Adrenal gland (tissue), 5 donors: ENCODE results near the gene ERGIC2.

ENCODE experiments used
- POLR2A ChIP-seq, 2 donors: fragments of 450-650 bp; IDR thresholded peaks; one replicate each; pipeline ENCODE4 v1.6.1; 2017; ENCODE audit warnings: antibody characterized with exemption in 2 of 2, mild to moderate bottlenecking in 2 of 2, moderate library complexity in 1 of 2
- TF ChIP-seq, protein P1 (sequence below), 6 experiments: fragments of 450-650 bp in 4 of 6; fragments of 200-600 bp in 2 of 6; sonication (generic) in 1 of 6; IDR thresholded peaks; 1 replicate in 5 of 6; 2 replicates in 1 of 6; pipeline versions ENCODE4 v1.5.1 to v1.8.0; 2016 to 2021; ENCODE audit warnings: antibody characterized with exemption in 6 of 6, mild to moderate bottlenecking in 2 of 6, moderate library complexity in 1 of 6
- donor health status: DM: no; HTN: no; CAD: no.

DNA sequence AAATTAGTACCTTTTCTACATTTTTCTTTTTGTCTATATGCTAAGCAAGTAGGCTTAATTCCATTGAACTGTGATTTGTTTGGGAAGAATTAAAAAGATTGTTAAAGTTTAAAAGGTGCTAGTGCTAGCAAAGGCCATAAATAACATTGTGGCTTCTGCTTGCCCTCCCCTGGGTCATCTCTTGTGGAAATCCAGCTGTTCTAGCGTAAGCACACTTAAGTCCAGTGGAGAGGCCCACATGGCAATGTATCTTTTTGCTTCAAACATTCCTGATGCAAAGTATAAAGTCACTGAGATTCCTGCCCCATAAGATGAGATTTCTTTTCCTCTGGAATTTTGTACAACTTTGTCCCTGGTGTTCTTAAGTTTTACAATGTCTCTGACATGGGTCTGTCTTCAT is 14.4 kb upstream of the ERGIC2 start:
- TF ChIP-seq, protein P1, sequence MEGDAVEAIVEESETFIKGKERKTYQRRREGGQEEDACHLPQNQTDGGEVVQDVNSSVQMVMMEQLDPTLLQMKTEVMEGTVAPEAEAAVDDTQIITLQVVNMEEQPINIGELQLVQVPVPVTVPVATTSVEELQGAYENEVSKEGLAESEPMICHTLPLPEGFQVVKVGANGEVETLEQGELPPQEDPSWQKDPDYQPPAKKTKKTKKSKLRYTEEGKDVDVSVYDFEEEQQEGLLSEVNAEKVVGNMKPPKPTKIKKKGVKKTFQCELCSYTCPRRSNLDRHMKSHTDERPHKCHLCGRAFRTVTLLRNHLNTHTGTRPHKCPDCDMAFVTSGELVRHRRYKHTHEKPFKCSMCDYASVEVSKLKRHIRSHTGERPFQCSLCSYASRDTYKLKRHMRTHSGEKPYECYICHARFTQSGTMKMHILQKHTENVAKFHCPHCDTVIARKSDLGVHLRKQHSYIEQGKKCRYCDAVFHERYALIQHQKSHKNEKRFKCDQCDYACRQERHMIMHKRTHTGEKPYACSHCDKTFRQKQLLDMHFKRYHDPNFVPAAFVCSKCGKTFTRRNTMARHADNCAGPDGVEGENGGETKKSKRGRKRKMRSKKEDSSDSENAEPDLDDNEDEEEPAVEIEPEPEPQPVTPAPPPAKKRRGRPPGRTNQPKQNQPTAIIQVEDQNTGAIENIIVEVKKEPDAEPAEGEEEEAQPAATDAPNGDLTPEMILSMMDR (IDR thresholded peaks at IDR 0.05), result no peak
- no peak for TF ChIP-seq POLR2A (IDR thresholded peaks at IDR 0.05)
